ENCODE measurements around the gene PTPMT1. TPM values are rescaled to one million over a fixed set of nuclear protein-coding genes. Genes with fewer than 3 reads are reported as not detected.
"Not testable (repeated sequence)": the region's sequence is repeated elsewhere in the genome, so short reads cannot be mapped to it uniquely, and the experiment has no call there.

Gene PTPMT1
- total RNA-seq, 4 donors from 2014 or later, result 70.0 to 95.7 (median 83.6) TPM

DNA sequence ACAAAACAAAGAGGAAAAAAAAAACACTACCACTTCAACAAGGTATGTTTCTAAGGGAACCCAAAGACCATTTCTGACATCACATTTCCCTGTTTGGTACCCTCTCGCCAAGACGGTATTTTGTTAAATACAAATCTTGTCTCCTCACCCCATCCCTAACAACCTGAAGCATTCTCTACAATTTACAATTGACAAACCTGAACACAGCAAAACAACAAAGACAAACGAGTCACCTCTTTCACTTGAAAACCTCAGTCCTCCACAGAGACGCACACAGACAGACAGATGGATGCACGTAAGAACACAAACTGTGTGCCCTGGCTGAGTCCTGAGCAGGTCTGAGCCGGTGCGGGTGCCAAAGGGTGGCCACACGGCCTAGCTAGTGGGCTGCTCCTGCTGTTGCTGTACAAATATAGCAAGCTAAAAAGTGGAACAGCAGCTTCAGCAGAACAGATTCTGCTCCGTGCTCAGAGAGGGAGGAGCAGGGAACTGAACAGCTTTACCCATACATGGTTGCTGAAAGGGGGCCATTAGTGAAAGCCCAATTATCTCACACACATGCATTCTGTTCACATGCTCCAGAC is 41.0 kb upstream of the PTPMT1 start:
- peak; percentile 29 for TF ChIP-seq POLR2AphosphoS5 (IDR thresholded peaks at IDR 0.05)
- TF ChIP-seq, protein P1, sequence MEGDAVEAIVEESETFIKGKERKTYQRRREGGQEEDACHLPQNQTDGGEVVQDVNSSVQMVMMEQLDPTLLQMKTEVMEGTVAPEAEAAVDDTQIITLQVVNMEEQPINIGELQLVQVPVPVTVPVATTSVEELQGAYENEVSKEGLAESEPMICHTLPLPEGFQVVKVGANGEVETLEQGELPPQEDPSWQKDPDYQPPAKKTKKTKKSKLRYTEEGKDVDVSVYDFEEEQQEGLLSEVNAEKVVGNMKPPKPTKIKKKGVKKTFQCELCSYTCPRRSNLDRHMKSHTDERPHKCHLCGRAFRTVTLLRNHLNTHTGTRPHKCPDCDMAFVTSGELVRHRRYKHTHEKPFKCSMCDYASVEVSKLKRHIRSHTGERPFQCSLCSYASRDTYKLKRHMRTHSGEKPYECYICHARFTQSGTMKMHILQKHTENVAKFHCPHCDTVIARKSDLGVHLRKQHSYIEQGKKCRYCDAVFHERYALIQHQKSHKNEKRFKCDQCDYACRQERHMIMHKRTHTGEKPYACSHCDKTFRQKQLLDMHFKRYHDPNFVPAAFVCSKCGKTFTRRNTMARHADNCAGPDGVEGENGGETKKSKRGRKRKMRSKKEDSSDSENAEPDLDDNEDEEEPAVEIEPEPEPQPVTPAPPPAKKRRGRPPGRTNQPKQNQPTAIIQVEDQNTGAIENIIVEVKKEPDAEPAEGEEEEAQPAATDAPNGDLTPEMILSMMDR (IDR thresholded peaks at IDR 0.05), result no peak
- WGBS, 2 donors (ENCODE audit: low coverage in 1 of 2), result 19 to 25% methylated on average over 4 to 5 of the region's 9 CpGs
- ATAC-seq, result peak; percentile 56
- peak overlapping the region; percentile 79 to 83 (median 81) for H3K27ac ChIP-seq
- no peaks in the 10 kb centered on the region for H3K27me3 ChIP-seq
- H3K4me1 ChIP-seq, result peaks cover 17 to 99% (median 48%) of the 10 kb centered on the region in 3 donors
- peak overlapping the region; percentile 12 to 38 for H3K4me3 ChIP-seq
- no peaks in the 10 kb centered on the region for H3K36me3 ChIP-seq
- no peaks in the 10 kb centered on the region for H3K9me3 ChIP-seq

DNA sequence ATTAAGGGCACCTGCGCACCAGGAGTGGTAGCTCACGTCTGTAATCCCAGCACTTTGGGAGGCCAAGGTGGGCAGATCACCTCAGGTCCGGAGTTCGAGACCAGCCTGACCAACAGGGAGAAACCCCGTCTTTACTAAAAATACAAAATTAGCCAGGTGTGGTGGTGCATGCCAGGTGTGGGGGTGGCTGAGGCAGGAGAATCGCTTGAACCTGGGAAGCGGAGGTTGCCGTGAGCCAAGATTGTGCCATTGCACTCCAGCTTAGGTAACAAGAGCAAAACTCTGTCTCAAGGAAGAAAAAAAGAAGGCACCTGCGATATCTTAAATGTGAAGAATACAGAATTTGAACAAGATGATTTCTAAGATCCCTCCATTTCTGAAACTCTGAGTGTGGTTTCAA is 39.4 kb upstream of the PTPMT1 start:
- H3K4me3 ChIP-seq, ATAC-seq, H3K9me3 ChIP-seq, H3K27me3 ChIP-seq, H3K36me3 ChIP-seq: not testable (repeated sequence)
- Histone ChIP-seq H3K27ac (peak overlapping the region in 3 of 4 donors; percentile 63 to 81 (median 79)), H3K4me1 (peaks cover 10 to 99% (median 38%) of the 10 kb centered on the region in 3 donors)
- 63 to 74% methylated on average over 5 to 7 of the region's 9 CpGs for WGBS, 2 donors (ENCODE audit: low coverage in 1 of 2)

DNA sequence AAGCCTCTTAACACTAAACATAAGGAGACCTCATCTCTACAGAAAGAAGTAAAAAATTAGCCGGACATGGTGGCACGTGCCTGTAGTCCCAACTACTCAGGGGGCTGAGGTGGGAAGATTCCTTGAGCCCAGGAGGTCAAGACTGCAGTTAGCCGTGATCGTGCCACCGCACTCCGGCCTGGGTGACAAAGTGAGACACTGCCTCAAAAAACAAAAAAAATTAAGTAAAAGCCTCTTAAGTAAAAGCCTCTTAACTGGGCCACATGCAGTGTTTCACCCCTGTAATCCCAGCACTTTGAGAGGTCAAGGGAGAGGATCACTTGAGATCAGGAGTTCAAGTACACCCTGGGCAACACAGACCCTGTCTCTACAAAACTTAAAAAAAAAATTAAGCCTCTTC is 38.2 kb upstream of the PTPMT1 start:
- no peak for ATAC-seq
- Histone ChIP-seq H3K36me3 (no peaks in the 10 kb centered on the region), H3K4me1 (peaks cover 10 to 99% (median 31%) of the 10 kb centered on the region in 3 donors), H3K27ac (peak overlapping the region; percentile 27 to 81 (median 58)), H3K27me3 (no peaks in the 10 kb centered on the region), H3K9me3 (no peaks in the 10 kb centered on the region), H3K4me3 (no peak overlapping the region)
- 84% methylated on average over 6 of the region's 6 CpGs; no CpG with 5 or more reads in 1 of the 2 donors for WGBS, 2 donors (ENCODE audit: low coverage in 1 of 2)
- TF ChIP-seq POLR2A (IDR thresholded peaks at IDR 0.05) (no peak), POLR2AphosphoS5 (IDR thresholded peaks at IDR 0.05) (no peak), EP300 (IDR thresholded peaks at IDR 0.05) (no peak)
- TF ChIP-seq, protein P1 (IDR thresholded peaks at IDR 0.05), result no peak

DNA sequence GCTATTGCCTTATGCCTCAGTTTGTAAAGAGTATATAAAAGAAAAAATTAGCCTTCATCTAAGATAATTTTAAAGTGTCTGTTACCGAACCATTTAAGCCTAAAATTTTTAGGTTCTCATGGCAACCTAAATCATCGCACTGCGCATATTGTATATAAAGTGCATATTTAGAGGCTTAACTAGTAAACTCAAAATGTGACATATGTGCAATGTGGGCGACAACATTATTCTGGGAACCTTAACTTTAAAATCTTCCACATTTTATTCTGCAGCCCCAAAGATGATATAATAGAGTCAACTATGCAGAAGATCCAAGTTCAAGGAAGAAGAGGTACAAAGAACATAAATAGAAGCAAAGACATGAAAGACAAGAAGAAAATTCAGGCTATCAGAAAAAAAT is 35.4 kb upstream of the PTPMT1 start:
- 83 to 88% methylated on average over 4 of the region's 4 CpGs for WGBS, 2 donors (ENCODE audit: low coverage in 1 of 2)
- TF ChIP-seq POLR2A (IDR thresholded peaks at IDR 0.05) (no peak), POLR2AphosphoS5 (IDR thresholded peaks at IDR 0.05) (no peak), EP300 (IDR thresholded peaks at IDR 0.05) (no peak)
- TF ChIP-seq, protein P1 (IDR thresholded peaks at IDR 0.05), result no peak
- H3K4me3 ChIP-seq, result no peak overlapping the region
- H3K9me3 ChIP-seq, result no peaks in the 10 kb centered on the region
- no peaks in the 10 kb centered on the region for H3K27me3 ChIP-seq
- no peaks in the 10 kb centered on the region for H3K36me3 ChIP-seq
- H3K4me1 ChIP-seq, result peaks cover 17 to 99% (median 34%) of the 10 kb centered on the region in 3 donors
- H3K27ac ChIP-seq, result peak overlapping the region in 2 of 4 donors; percentile 52 to 81
- ATAC-seq, result no peak

- Histone ChIP-seq H3K27ac (peak overlapping the region in 3 of 4 donors; percentile 46 to 72 (median 52)), H3K4me1 (peaks cover 14 to 98% (median 32%) of the 10 kb centered on the region in 3 donors)
- H3K36me3 ChIP-seq, H3K4me3 ChIP-seq, H3K27me3 ChIP-seq, H3K9me3 ChIP-seq, ATAC-seq: not testable (repeated sequence)
- whole genome bisulfite sequencing, 2 donors (ENCODE audit: low coverage in 1 of 2), result 85 to 90% methylated on average over 2 to 5 of the region's 9 CpGs
Observed at GRCh38 chr11:47530721-47531120, 34.7 kb upstream of the PTPMT1 start.

GRCh38 chr11:47531666-47532065 is 33.7 kb upstream of the PTPMT1 start:
- Histone ChIP-seq H3K9me3 (no peaks in the 10 kb centered on the region), H3K4me1 (peaks cover 14 to 98% (median 36%) of the 10 kb centered on the region in 3 donors), H3K4me3 (no peak overlapping the region), H3K36me3 (peaks cover 0 to 6% of the 10 kb centered on the region in 2 donors), H3K27me3 (no peaks in the 10 kb centered on the region), H3K27ac (peak overlapping the region in 3 of 4 donors; percentile 46 to 72 (median 52))
- ATAC-seq, result no peak
- WGBS, 2 donors (ENCODE audit: low coverage in 1 of 2), result 51 to 57% methylated on average over 3 of the region's 3 CpGs
- TF ChIP-seq, protein P1 (IDR thresholded peaks at IDR 0.05), result no peak
- TF ChIP-seq POLR2AphosphoS5 (IDR thresholded peaks at IDR 0.05) (no peak), POLR2A (IDR thresholded peaks at IDR 0.05) (no peak), EP300 (IDR thresholded peaks at IDR 0.05) (no peak)
